NT2/D1 (cell line): ENCODE data around the gene SIPA1L2.

Source experiments
- SUZ12 ChIP-seq: IDR thresholded peaks from 2 replicates; pipeline ENCODE4 v1.6.1; 2011; ENCODE audit not compliant: insufficient read length, insufficient read depth; ENCODE audit errors: extremely low read depth
- YY1 ChIP-seq: IDR thresholded peaks from 2 replicates; pipeline ENCODE4 v1.6.1; 2011; ENCODE audit not compliant: insufficient read length, insufficient read depth
- ZNF274 ChIP-seq: IDR thresholded peaks from 2 replicates; pipeline ENCODE4 v1.6.1; 2011; ENCODE audit warnings: mild to moderate bottlenecking, low read depth, low read length

DNA sequence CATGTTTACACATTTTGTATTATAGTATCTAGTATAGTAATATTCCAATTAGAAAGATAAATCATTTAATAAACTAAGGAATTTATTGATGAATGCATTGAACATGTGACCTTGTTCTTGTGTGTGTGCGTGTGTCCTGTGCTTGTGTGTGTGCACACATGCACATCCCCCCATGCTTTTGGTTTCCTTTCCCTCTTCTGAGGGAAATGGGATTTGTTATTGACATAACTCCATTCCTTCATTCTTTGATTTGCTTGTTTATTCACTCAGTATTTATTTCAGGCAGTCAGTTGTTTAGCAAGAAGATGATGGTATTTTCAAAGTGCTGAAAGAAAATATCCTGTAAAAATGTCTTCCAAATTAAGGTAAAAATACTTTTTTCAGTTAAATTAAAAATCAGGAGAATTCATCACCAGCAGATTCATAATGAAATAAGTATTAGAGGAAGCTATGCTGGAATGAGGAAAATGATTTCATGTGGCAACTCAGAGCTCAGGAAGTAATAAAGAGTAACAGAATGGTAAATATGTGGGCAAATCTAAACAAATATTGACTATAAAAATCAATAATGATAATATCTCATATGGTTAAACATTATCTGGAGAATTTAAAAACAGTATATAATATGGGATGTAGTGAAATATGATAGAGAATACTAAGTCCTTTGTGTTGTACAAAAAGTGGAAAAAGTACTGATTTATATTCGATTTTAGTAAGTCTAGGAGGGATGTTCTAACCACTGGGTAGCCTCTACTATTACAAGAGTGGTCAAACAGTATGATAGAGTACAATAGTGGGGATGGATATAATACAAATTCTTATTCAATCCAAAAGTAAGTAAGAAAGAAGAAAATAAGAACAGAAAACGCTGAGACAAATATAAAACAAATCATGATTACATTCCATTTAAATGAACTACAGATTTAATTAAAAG, 35.2 kb upstream of the SIPA1L2 start:
- no peak for TF ChIP-seq SUZ12
- no peak for TF ChIP-seq YY1
- TF ChIP-seq ZNF274, result no peak
